ENCODE data around the gene C6orf89.

Gene C6orf89

GRCh38 chr6:36970892-36971842, 85.4 kb downstream of the C6orf89 start:
- DNase-seq: no peak

- no peak for DNase-seq
Measured at GRCh38 chr6:36971921-36972673, 86.3 kb downstream of the C6orf89 start.

- DNase-seq: no peak
Measured at GRCh38 chr6:36973190-36973589, 87.4 kb downstream of the C6orf89 start.

- DNase-seq: no peak
Measured at GRCh38 chr6:36973647-36974046, 87.9 kb downstream of the C6orf89 start.

GRCh38 chr6:36975231-36976006, 89.7 kb downstream of the C6orf89 start:
- DNase-seq: no peak

- DNase-seq: no peak
Measured at GRCh38 chr6:36976007-36976264, 90.2 kb downstream of the C6orf89 start.

GRCh38 chr6:36976509-36976908, 90.8 kb downstream of the C6orf89 start:
- DNase-seq: no peak

GRCh38 chr6:36976931-36977330, 91.2 kb downstream of the C6orf89 start:
- DNase-seq: no peak

- no peak for DNase-seq
Measured at GRCh38 chr6:36977470-36977941, 91.8 kb downstream of the C6orf89 start.
